Stimulated activated CD8-positive, alpha-beta memory T cell treated with anti-CD3 and anti-CD28 coated beads, Interleukin-2, amount 100 ng/mL, for 1 hour (primary cell): Measurements from ENCODE around the gene SLC25A45.
A peak's percentile ranks its signal among the peaks of the same experiment; 100 is the strongest.
"Not testable (repeated sequence)": the region's sequence is repeated elsewhere in the genome, so short reads cannot be mapped to it uniquely, and the experiment has no call there.

ENCODE experiments used
- DNase-seq, 2 donors: peaks; one replicate each; pipeline ENCODE4 v3.0.0-alpha.2; 2020; ENCODE audit warnings: low read depth in 2 of 2

The SLC25A45 gene

GRCh38 chr11:65362966-65363365 lies 19.5 kb downstream of the SLC25A45 start:
- DNase-seq = no peak

- no peak for DNase-seq
These were observed 20.0 kb downstream of the SLC25A45 start for GRCh38 chr11:65362320-65362931.

- no peak for DNase-seq
These were observed 24.5 kb downstream of the SLC25A45 start for GRCh38 chr11:65357856-65358356.

GRCh38 chr11:65356394-65356972 lies 26.0 kb downstream of the SLC25A45 start:
- no peak for DNase-seq

- no peak for DNase-seq
These were observed 26.6 kb downstream of the SLC25A45 start for GRCh38 chr11:65355776-65356393.

GRCh38 chr11:65355013-65355775 lies 27.3 kb downstream of the SLC25A45 start:
- DNase-seq = peak in 1 of 2 donors; percentile 39

- DNase-seq = peak; percentile 96
These were observed 28.0 kb downstream of the SLC25A45 start, which contains the start of gene TIGD3 for GRCh38 chr11:65354265-65355012. TSS of gene TIGD3 (plus strand) at chr11:65354751. CDS start at chr11:65355809, 1,058 bp downstream.

- no peak for DNase-seq
These were observed 28.6 kb downstream of the SLC25A45 start for GRCh38 chr11:65353900-65354264.

GRCh38 chr11:65353376-65353775 lies 29.1 kb downstream of the SLC25A45 start:
- no peak for DNase-seq

- DNase-seq = no peak
These were observed 29.7 kb downstream of the SLC25A45 start for GRCh38 chr11:65352783-65353182.

GRCh38 chr11:65351511-65351910 lies 30.9 kb downstream of the SLC25A45 start:
- no peak for DNase-seq

- no peak for DNase-seq
These were observed 40.6 kb downstream of the SLC25A45 start for GRCh38 chr11:65341856-65342255.

- DNase-seq = no peak
These were observed 42.2 kb downstream of the SLC25A45 start for GRCh38 chr11:65340226-65340625.

- no peak for DNase-seq
These were observed 43.8 kb downstream of the SLC25A45 start for GRCh38 chr11:65338676-65339075.

GRCh38 chr11:65334696-65335295 lies 47.6 kb downstream of the SLC25A45 start:
- no peak for DNase-seq

- DNase-seq = not testable (repeated sequence)
These were observed 49.9 kb downstream of the SLC25A45 start for GRCh38 chr11:65332591-65332990.

- DNase-seq = no peak
These were observed 51.9 kb downstream of the SLC25A45 start for GRCh38 chr11:65330544-65330943.

- DNase-seq = peak; percentile 64 to 78
These were observed 52.5 kb downstream of the SLC25A45 start for GRCh38 chr11:65329944-65330403.

GRCh38 chr11:65329478-65329877 lies 53.0 kb downstream of the SLC25A45 start:
- no peak for DNase-seq

- no peak for DNase-seq
These were observed 55.4 kb downstream of the SLC25A45 start for GRCh38 chr11:65327021-65327420.

- DNase-seq = no peak
These were observed 57.0 kb downstream of the SLC25A45 start for GRCh38 chr11:65325435-65325834.
